ENCODE measurements around the gene FTH1.

Gene FTH1

GRCh38 chr11:61949169-61950034, 18.0 kb downstream of the FTH1 start:
- DNase-seq (ENCODE audit: low spot score) = peak; percentile 92

DNA sequence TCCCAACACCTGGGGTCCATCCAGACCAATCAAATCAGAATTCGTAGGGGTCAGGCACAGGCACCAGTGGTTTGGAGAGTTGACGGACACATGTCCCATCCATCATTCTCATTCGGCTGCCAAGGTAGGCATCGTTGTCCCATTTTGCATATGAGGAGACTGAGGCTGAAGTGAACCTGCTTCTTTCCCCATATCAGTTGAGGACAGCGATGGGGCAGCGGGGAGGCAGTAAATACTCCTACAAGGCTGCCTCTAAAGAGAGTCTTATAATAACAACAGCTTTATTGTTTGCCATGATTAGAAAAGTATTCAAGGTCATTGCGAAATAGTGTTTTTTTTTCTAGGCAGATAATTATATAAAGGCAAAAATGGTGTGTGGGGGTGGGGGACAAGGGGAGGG, 18.9 kb downstream of the FTH1 start:
- no peak for DNase-seq (ENCODE audit: low spot score)

DNA sequence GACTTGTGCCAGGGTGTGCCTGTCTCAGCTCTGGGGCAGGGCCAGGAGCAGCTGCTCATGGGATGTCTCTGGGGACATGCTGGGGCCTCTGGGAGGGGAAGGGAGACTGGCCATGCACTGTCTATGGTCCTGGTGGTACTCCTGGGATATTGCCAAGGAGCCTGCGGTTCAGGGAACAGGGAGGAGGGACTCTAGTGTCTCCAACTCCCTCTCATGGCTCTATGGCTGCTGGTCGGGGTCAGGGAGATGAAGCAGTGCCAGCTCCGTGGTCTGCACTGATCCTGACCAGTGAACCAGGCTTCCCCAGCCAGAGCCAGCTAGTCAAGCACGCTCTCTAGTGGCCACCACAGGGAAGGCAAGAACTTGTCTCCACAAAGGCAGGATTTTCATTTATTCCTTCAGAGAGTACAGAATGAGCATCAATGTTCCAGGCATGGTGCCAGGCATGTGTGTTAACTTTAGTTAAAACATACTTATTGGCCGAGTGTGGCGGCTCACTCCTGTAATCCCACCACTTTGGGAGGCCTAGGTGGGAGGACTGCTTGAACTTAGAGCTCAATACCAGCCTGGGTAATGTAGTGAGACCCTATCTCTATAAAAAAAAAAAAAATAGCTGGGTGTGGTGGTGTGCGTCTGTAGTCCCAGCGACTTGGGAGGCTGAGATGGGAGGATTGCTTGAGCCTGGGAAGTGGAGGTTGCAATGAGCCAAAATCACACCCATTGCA, 19.8 kb downstream of the FTH1 start:
- DNase-seq (ENCODE audit: low spot score) = peak; percentile 81

DNA sequence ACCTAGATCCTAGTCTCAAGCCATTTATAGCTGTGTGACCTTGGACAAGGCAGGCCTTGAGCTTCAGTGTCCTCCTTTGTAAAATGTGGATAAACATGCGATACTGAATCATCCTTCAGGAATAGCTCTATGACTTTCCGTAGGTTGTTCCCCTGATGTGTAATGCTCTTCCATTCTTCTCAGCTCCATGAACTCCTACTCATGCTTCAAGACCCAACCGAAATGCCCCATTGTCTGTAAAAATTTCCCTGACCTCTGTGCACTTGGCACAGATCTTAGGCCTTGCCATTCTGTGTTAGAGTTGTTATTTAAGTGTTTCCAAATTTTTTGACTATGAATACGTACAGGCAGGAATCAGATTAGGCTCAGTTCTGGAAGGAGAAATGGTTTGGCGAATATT, 20.5 kb downstream of the FTH1 start:
- no peak for DNase-seq (ENCODE audit: low spot score)

- DNase-seq (ENCODE audit: low spot score) = no peak
Measured at GRCh38 chr11:61945191-61945590, 22.2 kb downstream of the FTH1 start.

DNA sequence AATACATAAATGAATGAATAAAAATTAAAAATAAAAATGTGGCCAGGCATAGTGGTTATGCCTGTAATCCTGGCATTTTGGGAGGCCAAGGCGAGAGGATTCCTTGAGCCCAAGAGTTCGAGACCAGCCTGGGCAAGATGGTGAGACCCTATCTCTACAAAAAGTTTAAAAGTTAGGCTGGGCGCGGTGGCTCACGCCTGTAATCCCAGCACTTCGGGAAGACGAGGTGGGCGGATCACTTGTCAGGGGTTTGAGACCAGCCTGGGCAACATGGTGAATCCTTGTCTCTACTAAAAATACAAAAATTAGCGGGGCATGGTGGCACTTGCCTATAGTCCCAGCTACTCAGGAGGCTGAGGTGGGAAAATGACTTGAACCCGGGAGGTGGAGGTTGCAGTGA, 27.0 kb downstream of the FTH1 start:
- DNase-seq (ENCODE audit: low spot score) = no peak

DNA sequence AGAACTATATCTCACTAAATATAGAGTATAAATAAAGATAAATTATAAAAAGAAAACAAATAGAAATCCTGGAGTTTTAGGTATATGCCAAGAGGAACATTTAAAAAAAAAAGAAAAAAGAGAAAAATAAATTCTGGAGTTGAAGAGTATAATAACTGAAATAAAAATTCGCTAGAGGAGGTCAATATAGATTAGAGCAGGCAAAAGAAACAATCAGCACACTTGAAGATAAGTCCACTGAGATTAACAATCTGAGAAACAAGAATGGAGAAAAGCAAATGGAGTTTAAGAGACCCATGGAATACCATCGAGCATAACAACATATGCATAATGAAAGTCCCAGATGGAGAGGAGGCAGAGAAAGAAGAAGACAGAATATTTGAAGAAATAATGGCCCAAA, 31.6 kb downstream of the FTH1 start:
- DNase-seq (ENCODE audit: low spot score) = no peak

- no peak for DNase-seq (ENCODE audit: low spot score)
Measured at GRCh38 chr11:61930933-61931332, 36.5 kb downstream of the FTH1 start.

DNA sequence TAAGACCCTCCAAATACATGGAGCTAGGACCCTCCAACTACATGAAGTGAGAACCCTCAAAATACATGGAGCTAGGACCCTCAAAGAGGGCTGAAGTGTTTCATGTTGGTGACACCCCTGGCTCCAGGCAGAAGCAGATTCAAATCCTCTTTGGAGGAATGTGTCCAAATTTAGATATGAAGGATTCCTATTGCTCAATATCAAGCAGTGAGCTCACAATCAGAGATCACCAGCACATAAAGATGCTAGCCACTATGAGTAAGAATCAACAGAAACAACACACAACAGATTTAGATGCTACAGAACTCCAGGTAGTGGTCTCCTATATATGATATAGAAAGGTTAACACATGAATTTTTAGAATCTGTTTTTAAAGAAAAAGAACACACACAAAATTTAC, 38.8 kb downstream of the FTH1 start:
- DNase-seq (ENCODE audit: low spot score) = no peak

DNA sequence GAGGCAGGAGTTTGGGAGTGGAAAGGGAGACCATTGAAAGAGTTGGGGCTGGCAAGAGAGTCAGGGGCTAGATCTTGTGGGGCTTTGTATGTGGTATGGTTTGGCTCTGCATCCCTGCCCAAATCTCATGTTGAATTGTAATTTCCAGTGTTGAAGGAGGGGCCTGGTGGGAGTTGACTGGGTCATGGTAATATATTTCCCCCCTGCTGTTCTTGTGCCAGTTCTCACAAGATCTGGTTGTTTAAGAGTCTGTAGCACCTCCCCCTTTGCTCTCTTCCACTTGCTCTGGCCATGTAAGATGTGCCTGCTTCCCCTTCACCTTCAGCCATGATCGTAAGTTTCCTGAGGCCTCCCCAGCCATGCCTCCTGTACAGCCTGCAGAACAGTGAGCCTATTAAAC, 39.9 kb downstream of the FTH1 start:
- DNase-seq (ENCODE audit: low spot score) = no peak

DNA sequence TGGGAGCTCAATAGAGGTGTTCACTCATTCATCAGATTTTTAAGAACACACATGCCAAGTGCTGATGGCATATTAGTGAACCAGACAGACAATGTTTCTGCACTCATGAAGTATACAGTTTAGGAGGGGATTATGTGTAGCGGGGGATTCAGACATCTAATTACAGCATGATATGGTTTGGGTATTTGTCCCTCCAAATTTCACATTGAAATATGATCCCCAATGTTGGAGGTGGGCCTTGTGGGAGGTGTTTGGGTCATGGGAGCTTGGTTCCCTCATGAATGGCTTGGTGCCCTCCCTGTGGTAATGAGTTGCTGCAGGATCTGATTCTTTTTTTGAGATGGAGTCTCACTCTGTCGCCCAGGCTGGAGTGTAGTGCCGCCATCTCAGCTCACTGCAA, 41.2 kb downstream of the FTH1 start:
- DNase-seq (ENCODE audit: low spot score) = no peak

DNA sequence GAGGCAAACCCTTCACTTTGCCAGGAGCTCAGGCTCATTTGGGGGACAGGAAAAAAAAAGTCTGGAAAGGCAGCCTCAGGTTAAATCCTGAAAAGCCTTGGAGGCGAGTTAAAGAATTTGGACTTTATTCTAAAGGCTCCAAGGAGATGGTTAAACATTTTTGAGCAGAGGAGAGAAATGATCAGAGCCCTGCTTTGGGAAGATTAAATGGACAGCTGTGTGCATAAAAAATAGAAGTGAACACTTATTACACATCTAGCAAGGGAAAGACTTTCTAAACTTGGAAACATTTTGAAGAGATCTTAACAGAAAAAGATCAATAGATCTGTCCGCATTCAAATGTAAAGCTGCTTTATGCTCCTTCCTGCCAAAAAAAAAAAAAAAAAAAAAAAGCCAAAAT, 41.7 kb downstream of the FTH1 start:
- DNase-seq (ENCODE audit: low spot score) = no peak

DNA sequence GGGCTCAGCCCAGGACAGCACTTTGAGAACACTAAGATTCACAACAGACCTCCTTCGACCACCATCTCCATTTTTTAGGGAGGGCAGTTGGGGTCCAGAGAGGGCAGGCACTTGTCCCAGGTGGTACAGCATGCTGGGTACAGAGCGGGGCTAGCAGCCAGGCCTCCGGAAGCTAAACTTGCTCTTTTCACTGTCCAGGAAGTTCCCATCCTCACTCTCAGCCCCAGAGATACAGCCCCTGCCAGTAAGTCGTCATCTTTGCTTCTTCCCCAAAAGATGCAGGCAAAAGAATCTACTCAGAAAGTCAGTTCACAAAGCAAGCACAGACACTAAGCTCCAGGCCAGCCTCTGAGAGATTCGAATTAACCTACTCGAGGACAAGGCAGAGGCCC, 43.4 kb downstream of the FTH1 start:
- DNase-seq (ENCODE audit: low spot score) = no peak

DNA sequence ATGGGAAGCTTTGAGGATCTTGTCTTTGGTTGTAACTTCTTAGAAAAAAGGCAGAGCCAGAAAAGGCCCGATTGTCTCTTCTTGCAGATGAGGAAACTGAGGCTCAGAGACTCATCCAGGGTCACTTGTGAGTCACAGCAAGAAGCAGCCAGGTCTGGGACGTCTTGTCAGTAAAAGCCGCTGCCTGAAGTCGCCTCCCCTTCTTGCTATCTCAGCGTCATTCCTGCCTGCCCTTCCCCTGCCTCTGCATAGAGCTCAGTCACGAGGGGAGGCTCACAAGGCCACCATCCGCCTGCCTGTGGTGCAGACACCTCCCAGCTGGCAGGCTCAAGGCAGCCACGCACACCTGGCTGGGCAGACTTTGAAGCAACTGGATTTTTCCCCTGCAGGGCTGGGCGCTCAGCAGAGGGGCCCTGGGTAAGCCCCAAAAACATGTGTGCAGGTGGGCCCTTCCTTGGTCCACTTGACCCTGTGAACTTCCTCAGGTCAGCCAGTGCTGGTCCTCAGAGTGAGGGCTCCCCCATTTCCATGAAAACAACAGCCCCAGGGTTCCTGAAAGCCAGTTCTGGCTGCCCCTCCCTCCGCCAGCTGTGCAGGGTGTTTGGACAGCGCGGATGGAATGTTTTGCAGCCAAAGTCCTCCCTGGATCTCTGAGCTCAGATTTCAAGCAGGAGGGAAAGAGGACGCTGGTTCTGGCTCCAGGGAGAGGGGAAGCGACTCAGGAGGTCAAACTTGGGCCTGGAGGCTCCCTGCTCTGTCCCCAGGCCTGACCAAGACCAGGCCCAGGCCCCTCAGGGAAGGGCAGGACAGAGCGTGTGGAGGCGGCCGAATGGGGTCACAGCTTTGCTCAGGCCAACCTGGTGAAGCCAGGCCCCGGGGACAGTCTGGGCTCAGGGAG, 44.0 kb downstream of the FTH1 start:
- DNase-seq (ENCODE audit: low spot score) = peak; percentile 46

GRCh38 chr11:61922539-61922938, 44.9 kb downstream of the FTH1 start:
- peak; percentile 62 for DNase-seq (ENCODE audit: low spot score)

DNA sequence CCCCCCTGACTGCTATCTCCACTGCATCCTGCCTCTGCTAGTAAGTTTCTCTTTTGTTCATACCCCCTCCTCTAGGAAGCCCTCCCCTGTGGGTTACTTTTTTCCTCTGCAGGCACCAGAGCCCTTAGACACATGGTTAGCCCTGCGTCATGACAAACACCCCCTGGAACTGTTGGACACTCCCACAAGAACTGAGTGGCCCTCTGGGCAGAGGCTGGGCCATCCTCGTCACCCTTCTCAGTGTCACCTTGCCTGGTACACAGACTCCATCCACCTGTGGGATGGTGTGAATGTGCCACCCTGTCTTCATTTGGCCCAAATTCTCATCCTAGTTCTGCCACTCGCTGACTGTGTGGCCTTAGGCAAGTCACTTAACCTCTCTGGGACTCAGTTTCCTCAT, 46.0 kb downstream of the FTH1 start:
- no peak for DNase-seq (ENCODE audit: low spot score)

DNA sequence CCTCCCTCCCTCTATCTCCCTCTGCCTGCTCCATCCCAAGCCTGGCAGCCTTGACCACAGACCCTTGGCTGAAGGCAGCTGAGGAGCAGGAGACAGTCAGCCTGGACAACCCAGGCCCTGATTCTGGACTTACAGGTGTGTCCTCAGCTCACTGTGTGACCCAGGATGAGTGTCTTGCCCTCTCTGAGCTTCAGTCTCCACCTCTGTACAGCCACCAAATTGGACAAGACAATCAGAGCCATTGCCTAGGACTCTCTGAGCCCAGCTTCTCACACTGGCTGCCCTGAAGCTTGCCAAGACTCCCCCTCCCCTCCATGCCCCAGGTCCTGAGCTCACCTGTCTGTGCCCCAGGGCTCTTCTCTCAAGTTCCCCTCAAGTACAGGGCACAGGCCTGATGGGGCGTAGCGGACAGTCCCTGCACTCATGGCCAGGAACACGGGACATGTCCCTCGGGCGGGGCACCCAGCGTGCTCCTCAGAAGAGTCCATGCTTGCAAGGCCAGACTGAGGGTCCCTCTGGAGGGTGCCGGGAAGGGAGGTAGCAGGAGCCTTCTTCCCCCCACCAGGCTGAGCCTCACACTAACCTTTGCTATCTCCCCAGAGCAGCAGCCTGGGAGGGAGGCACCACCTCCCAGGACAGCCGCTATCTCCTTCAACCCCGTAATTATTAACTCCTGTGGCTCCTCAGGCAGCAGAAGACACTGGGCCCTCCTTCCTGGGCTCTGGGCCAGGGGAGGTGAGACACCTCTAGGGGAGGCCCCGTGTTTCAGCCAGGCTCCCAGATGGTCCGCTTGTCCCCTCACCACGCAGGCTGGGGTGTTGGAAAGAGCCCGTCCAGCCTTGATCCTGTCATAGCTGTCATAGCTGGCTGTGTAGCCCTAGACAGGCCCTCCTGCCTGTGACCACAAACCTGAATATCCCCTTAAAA, 47.5 kb downstream of the FTH1 start:
- no peak for DNase-seq (ENCODE audit: low spot score)

- DNase-seq (ENCODE audit: low spot score) = no peak
Measured at GRCh38 chr11:61918938-61919704, 48.3 kb downstream of the FTH1 start.

- DNase-seq (ENCODE audit: low spot score) = no peak
Measured at GRCh38 chr11:61918251-61918937, 49.0 kb downstream of the FTH1 start.

All from SK-N-DZ (cell line).